HG03139 (cell line): Measurements from ENCODE around the gene C1orf122.

Source experiments
- ATAC-seq: cut with Tn5 transposase; IDR thresholded peaks from one replicate; pipeline ENCODE4 v1.9.1; 2021; ENCODE audit not compliant: unreplicated experiment

The C1orf122 gene

DNA sequence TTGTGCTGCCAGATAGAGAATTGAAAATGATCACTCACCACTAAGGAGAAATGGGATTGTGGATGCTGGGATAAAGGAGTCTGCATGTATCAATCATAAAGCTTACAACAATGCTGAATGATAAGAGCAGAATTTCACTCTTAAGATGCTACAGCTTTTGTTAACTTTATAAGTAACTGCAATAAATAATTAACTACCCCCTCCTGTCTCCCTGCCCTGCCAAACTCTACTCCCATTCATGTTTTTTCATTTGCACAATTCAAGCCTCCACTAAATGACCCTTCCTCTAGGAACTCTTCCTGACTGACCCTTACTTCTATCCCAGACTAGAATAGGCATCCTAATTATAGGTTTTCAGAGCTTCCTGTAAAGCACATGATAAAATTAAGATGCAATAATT, 36.9 kb downstream of the C1orf122 start:
- ATAC-seq = no peak

DNA sequence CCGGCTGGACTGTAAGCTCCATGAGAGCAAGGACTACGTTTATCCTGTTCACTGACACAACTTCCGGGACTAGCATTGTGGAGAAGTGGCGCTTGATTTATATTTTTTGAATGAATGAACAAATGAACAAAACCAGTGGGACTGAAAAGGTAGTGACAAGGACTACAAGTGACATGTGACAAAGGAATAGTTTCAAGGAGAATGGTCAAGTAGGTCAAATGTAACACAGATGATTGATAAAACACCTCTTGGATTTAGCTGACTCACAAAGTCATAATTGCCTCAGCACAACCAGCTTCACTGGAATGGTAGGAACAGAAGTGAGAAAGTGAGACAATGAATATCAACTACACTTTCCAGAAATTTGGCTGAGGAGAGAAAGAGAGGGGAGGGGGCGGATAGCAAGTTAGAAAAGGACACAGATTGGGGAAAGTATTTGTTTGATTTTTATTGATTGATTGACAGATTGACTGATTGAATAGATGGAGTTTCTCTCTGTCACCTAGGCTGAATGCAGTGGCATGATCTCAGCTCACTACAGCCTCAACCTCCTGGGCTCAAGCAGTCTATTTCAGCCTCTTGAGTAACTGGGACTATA, 37.6 kb downstream of the C1orf122 start:
- ATAC-seq = no peak

DNA sequence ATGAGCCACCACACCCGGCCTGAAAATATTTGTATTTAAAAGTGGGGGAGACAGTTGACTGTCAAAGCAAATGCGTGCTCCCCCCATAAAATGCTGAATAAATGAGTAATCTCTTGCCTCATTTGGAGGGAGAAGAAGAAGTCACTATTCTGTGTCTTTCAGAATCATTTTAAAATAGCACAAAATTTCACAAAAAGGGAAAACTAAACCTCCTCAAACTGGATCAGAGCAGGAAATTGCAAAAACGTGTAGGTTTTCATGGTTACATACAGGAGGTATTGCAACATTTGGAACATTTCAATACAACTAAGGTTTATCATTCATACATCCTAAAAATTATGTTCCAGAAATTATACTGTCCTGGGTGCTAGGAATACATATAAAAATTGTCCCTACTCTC, 38.2 kb downstream of the C1orf122 start:
- no peak for ATAC-seq

DNA sequence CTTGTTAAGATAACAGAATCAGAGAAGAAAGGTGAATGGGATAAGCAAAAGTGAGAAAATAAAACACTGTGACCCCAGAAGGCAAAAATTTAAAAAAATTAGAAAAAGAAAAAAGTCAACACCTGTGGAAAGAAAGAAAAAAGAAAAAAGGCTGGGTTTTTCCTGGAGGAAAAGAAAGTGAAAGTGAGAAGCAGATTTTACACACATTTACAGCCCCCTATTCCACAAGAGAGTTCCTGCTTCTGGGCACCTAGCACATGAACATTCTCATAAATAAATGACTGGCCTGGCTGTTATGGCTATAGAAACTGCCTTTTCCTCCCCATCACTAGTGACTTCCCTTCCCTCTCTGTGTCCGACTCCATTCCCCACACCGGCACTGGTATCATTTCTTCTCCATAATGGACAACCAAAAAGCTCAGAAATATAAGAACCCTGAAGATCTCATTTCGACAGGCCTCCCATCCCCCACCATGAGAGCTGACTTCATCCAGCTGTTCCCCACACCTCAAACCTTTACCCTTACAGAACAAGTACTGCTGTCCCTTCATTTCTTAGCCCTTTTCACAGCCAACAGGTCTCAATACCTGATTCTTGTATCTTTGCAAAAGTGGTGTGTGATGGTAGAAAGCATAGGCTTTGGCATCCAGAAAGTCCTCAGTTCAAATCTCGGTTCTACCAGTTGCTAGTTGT, 39.2 kb downstream of the C1orf122 start:
- ATAC-seq = no peak

DNA sequence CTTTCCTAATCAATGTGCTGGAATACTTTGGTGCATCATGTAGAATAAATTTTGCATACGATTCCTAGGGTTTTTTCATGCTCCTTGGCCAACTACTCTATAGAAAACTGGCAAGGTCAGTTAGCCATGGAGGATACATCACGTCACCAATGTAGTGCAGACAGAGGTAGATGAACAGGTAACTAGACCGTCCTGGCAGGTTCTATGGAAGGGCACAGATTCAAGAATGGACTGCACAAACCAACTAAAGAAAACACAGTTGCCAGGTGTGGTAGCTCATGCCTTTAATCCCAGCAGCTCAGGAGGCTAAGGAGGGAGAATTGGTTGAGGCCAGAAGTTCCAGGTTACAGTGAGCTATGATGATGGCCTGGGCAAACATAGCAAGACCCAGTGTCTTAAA, 41.9 kb downstream of the C1orf122 start:
- no peak for ATAC-seq

DNA sequence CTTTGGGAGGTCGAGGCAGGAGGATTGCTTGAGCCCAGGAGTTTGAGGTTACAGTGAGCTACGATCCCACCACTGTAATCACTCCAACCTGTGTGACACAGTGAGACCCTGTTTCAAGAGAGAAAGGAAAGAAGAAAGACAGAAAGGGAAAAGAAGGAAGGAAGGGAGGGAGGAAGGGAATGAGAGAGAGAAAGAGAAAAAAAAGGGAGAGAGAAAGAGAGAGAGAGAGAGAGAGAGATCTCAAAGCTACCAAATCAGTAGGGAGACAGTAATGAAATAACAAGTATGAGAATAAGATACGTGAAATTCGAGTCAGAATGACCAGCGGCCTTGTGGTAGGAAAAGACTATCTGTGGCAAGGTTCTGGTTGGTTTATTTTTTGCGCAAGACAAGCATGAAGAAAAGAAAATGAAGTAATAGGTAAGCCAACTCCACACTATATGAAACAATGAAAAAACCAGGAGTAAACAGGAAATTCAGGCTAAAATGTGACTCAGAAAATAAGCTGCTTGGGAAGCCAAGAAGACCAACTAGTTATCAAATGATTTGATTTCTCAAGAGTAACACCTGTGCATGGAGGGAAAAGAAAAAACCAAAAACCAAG, 42.9 kb downstream of the C1orf122 start:
- no peak for ATAC-seq

DNA sequence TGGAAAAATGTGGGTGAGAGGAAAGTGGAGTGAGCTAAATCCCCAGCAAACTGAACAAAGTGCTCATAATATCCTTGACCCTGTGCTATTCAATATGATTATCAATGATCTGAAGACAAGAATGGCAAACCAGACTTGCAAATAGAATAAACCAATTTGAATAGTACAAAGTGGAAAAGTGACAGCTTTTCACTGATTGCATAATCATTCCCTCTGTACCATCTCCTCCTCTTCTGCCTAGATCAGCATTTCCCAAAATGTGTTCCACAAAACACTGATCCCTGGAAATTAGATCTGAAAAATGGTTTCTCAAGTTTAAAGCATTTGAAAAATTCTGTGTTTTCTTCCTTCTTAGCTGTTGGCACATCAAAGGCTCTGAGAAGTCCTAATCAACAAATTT, 43.7 kb downstream of the C1orf122 start:
- ATAC-seq = no peak

DNA sequence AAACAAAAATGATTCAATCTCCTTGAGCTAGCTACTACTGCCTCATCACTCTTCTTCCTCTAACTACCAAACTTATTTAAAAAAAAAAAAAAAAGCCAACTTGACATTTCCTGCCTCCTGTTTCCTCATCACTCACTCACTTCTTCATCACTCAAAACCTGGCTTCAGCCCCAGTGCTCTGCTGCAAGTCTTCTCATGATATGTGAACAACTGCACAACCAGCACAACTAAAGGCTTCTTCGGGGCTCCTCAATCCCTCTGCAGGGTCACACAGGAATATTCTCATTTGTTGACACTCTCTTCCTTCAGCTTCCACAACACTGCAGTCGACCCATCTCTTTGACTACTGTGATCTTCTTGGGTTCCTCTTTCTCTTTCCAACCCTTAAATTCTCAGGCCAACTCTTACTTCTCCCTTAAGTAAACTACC, 44.2 kb downstream of the C1orf122 start:
- no peak for ATAC-seq

DNA sequence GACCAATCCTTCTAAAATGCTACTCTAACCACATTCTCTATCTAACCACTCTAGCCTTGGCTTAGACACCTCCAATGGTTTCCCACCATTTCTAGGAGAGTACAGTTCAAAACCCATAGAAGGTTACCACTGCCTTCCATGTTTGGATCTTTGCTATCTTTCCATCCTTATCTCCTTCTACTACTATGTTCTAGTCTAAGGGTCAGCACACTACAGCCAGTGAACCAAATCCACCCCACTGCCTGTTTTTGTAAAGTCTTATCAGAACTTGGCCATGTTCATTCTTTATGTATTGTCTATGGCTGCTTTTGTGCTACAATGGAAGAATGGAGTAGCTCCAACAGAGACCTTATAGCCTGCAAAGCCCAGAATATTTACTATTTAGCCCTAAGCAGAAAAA, 45.6 kb downstream of the C1orf122 start:
- no peak for ATAC-seq

DNA sequence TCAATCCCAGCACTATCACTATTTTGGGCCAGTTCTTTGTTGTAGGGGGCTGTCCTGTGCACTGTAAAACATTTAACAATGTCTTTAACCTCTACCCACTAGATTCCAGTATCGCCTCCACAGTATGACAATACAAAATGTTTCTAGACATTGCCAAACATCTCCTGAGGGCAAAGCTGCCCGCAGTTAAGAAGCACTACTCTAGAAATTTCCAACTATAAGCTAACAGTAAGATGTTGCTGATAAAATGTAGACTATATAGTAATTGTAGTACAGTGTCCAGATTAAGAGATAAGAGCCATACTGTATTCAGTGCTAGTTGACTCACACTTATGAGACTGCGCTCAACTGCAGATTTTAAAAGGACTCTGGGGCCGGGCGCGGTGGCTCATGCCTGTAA, 46.8 kb downstream of the C1orf122 start:
- no peak for ATAC-seq
